Activated naive CD8-positive, alpha-beta T cell treated with anti-CD3 and anti-CD28 coated beads for 36 hours (primary cell): ENCODE data around the gene RHO. TPM values are rescaled to one million over a fixed set of nuclear protein-coding genes. Genes with fewer than 3 reads are reported as not detected.
"Not testable (repeated sequence)": the region's sequence is repeated elsewhere in the genome, so short reads cannot be mapped to it uniquely, and the experiment has no call there.

Source experiments
- DNase-seq: peaks from one replicate; pipeline ENCODE4 v3.0.0; 2021
- H3K27ac Mint-ChIP-seq: one replicate; pipeline ENCODE4 v1.8.0; 2022; ENCODE audit warnings: mild to moderate bottlenecking, moderate library complexity, mixed read lengths
- H3K27me3 Mint-ChIP-seq: one replicate; pipeline ENCODE4 v1.8.0; 2022; ENCODE audit warnings: mild to moderate bottlenecking, mixed read lengths
- H3K36me3 Mint-ChIP-seq: one replicate; pipeline ENCODE4 v1.8.0; 2021; ENCODE audit warnings: mild to moderate bottlenecking, mixed read lengths
- H3K4me1 Mint-ChIP-seq: one replicate; pipeline ENCODE4 v1.8.0; 2021; ENCODE audit warnings: mixed read lengths
- H3K4me3 Mint-ChIP-seq: one replicate; pipeline ENCODE4 v1.8.0; 2022; ENCODE audit warnings: mild to moderate bottlenecking, moderate library complexity, mixed read lengths
- H3K9me3 Mint-ChIP-seq: one replicate; pipeline ENCODE4 v1.8.0; 2022; ENCODE audit warnings: mixed read lengths
- total RNA-seq, 2 experiments: library from RNA; stranded (reverse); gene quantifications; one replicate each; pipeline ENCODE4 v1.2.3, GENCODE V29; 2021

The RHO gene
- total RNA-seq: not detected

DNA sequence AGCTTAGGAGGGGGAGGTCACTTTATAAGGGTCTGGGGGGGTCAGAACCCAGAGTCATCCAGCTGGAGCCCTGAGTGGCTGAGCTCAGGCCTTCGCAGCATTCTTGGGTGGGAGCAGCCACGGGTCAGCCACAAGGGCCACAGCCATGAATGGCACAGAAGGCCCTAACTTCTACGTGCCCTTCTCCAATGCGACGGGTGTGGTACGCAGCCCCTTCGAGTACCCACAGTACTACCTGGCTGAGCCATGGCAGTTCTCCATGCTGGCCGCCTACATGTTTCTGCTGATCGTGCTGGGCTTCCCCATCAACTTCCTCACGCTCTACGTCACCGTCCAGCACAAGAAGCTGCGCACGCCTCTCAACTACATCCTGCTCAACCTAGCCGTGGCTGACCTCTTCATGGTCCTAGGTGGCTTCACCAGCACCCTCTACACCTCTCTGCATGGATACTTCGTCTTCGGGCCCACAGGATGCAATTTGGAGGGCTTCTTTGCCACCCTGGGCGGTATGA lies at the start of gene RHO:
RHO (plus strand) TSS at position 51 of the 512 bp plus-strand sequence; CDS start at position 146, 95 bp downstream.
- H3K4me1 Mint-ChIP-seq: no peaks in the 10 kb centered on the region
- H3K36me3 Mint-ChIP-seq: no peaks in the 10 kb centered on the region
- H3K27ac Mint-ChIP-seq: no peak within 1 kb of the TSS
- no peaks in the 10 kb centered on the region for H3K9me3 Mint-ChIP-seq
- no peaks in the 10 kb centered on the region for H3K27me3 Mint-ChIP-seq
- DNase-seq: no peak
- no peak within 1 kb of the TSS for H3K4me3 Mint-ChIP-seq

DNA sequence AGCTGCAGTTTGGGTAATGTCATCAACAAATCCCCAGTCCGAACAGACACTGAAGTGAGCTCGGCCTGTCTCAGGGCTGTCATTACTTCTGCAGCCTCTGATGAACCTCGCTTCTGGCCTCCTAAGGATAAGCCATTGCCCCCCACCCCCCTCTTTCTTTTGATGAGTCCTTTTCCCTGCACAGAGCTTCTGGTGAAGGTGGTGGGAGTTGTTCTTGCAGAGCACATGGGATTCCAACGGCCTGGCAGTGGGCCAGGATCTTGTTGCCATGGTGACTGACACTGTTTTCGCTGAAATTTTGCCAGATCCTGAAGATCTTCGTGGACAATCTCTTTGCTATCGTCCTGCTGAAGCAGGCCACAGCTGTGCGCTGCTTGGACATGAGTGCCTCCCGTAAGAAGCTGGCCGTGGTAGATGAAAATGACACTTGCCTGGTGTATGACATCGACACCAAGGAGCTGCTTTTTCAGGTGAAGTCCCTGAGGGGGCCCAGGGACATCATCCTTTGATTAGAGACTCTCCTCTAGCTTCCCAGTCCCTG lies 47.1 kb upstream of the RHO start:
- peaks cover 13% of the 10 kb centered on the region for H3K36me3 Mint-ChIP-seq
- H3K4me1 Mint-ChIP-seq, H3K27me3 Mint-ChIP-seq, H3K27ac Mint-ChIP-seq, H3K9me3 Mint-ChIP-seq, H3K4me3 Mint-ChIP-seq, DNase-seq: not testable (repeated sequence)

DNA sequence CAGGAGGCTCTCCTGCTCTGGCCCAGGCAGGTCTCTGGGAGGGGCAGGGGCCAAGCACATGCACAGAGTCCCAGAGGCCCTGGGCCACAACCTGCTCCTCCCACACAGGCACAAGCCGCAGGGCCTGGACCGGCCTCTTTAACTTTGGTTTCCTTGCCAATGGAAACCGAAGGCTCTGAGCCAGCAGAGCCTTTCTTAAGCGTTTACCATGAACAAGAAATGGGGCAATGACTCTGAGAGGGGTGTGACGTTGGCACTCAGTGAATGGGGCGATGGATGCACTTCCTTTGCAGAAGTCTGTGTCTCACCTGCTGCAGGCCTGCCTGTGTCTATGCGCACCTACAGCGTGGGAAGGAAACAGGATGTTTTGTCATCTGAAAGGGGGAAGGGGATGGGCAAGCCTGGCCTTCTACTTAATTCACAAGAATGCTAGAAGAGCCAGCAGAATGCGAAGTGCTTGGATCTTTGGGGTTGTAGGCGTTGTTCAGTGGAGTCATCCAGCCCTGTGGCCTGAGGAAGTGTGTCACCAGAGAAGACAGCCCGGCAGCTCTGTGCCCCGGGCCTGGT lies 46.6 kb upstream of the RHO start:
- DNase-seq: no peak
- Mint-ChIP-seq H3K4me1 (peaks cover 7% of the 10 kb centered on the region), H3K9me3 (no peaks in the 10 kb centered on the region), H3K4me3 (no peak overlapping the region), H3K36me3 (peaks cover 13% of the 10 kb centered on the region), H3K27me3 (no peaks in the 10 kb centered on the region), H3K27ac (peak overlapping the region; percentile 31)

DNA sequence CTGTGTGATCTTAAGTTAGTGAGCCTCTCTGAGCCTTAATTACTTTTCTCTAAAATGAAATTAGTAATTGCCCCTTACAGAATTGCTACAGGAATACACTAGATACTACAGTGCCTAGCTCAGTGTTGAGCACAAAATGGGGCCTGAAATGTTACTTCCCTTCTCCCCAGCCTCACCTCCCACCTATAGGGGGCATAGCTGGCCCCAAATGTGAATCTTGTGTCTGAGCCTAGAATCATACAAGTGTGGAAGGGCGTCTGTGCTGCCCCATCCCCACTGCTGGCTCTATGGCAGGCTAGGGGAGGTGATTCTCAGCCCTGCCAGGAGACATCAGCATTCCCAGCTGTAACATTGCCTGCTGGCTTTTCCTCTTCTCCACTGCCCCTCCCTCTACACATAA lies 45.7 kb upstream of the RHO start:
- peaks cover 7% of the 10 kb centered on the region for H3K4me1 Mint-ChIP-seq
- no peak overlapping the region for H3K4me3 Mint-ChIP-seq
- peaks cover 13% of the 10 kb centered on the region for H3K36me3 Mint-ChIP-seq
- no peak for DNase-seq
- H3K27ac Mint-ChIP-seq: no peak overlapping the region
- no peaks in the 10 kb centered on the region for H3K27me3 Mint-ChIP-seq
- H3K9me3 Mint-ChIP-seq: no peaks in the 10 kb centered on the region

DNA sequence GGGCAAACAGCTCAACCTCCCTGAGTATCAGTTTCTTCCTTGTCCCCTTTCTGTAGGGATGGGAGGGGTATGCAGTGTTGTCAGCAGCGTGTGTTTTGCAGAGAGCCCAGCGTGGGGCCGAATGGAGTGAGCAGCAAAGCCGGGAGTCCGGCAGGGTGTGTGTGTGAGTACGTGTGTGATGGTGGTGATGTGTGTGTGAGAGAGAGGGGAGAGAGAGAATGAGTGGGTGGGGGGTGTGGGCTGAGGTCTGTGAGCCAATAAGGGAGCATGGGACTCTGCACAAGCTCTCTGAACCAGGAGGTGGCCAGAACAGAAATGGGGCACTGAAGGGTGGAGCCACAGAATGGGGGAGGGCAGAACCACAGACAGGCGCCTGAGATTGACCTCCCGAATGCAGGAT lies 44.6 kb upstream of the RHO start:
- no peak for DNase-seq
- Mint-ChIP-seq H3K36me3 (peaks cover 10% of the 10 kb centered on the region), H3K27me3 (no peaks in the 10 kb centered on the region), H3K27ac (no peak overlapping the region), H3K4me3 (no peak overlapping the region), H3K9me3 (no peaks in the 10 kb centered on the region), H3K4me1 (peaks cover 7% of the 10 kb centered on the region)

DNA sequence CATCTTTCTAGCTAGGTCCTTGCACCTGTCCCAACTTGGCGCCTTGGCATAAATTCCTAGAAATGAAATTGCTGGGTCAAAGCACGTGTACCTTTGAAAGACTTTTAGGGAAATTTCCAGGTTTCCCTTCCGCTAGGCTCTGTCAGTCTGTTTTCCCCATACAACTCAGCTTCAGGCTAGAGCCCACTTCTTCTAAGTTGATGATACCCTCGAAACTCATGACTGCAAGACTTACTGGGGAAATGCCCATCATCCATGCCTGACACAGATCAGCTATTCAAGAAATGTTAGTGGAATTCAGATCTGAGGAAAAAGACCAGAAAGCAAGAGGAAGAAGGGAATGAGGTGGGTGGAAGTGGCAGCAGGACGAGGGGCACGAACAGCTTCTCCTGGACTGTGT lies 43.3 kb upstream of the RHO start:
- not testable (repeated sequence) for H3K4me3 Mint-ChIP-seq, H3K27me3 Mint-ChIP-seq, H3K27ac Mint-ChIP-seq, H3K9me3 Mint-ChIP-seq, DNase-seq, H3K4me1 Mint-ChIP-seq
- peaks cover 12% of the 10 kb centered on the region for H3K36me3 Mint-ChIP-seq

DNA sequence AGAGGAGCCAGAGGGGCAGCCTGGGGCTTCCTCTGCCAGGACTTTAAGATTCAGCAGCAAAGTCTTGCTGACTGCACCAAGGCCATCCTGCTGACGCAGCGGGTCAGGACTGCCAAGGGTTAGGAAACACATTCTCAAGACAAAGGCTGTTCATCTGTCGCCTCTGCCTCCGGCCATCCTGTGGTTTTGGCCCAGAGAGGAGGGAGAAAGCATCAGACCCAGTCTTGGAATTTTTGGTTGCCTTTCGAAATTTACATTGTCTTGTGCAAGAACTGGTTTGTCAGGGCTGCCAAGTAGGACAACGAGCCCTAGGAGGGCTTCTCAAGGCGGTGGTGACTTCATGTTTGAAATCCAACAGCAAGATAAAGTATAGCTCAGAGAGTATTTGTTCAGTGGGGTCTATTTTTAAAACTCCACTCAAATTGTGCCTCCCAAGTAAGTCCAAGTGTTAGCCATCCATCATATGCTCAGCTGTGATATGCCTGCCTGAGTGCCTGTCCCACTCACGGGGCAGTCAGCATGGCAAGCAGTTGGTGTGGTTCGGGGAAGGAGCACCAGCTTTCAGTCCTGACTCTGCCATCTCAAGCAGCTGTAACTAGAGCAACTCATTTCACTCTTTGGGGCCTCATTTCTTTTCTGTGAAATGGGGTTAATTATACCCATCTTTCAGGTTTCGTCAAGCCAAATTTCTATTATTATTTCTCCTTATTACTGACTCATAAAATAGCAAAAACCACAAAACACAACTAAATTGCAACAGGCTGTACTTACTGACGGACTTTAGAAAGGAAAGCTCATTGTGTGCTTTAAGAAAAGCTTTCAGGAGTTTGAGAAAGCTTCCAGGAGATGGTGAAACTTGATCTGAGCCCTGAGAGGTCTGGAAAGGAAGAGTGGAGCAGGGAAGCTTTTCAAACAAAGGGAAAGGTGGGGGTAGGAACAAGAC lies 42.4 kb upstream of the RHO start:
- DNase-seq: no peak
- Mint-ChIP-seq H3K36me3 (peaks cover 7% of the 10 kb centered on the region), H3K27ac (no peak overlapping the region), H3K9me3 (no peaks in the 10 kb centered on the region), H3K4me3 (no peak overlapping the region), H3K27me3 (no peaks in the 10 kb centered on the region), H3K4me1 (peaks cover 7% of the 10 kb centered on the region)

DNA sequence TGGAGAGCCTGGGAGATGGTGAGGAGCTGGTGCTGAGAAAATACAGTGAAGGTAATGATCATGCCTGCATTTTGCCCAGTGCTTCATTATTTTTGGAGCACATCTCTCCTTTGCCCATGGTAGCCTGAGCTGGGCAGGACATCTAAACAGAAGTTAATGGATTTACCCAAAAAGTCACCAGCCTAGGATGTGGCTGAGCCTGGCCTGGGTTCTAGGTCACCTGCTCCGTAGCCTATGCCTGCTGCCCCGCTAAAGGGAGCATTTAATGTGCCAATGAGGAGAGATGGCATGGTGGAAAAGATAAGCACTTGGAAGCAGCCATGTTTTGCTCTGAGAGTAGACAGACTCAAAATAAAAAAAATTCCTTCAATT lies 41.8 kb upstream of the RHO start:
- no peaks in the 10 kb centered on the region for H3K27me3 Mint-ChIP-seq
- peaks cover 4% of the 10 kb centered on the region for H3K36me3 Mint-ChIP-seq
- DNase-seq: no peak
- H3K4me1 Mint-ChIP-seq: peaks cover 5% of the 10 kb centered on the region
- H3K27ac Mint-ChIP-seq: no peak overlapping the region
- no peak overlapping the region for H3K4me3 Mint-ChIP-seq
- no peaks in the 10 kb centered on the region for H3K9me3 Mint-ChIP-seq

DNA sequence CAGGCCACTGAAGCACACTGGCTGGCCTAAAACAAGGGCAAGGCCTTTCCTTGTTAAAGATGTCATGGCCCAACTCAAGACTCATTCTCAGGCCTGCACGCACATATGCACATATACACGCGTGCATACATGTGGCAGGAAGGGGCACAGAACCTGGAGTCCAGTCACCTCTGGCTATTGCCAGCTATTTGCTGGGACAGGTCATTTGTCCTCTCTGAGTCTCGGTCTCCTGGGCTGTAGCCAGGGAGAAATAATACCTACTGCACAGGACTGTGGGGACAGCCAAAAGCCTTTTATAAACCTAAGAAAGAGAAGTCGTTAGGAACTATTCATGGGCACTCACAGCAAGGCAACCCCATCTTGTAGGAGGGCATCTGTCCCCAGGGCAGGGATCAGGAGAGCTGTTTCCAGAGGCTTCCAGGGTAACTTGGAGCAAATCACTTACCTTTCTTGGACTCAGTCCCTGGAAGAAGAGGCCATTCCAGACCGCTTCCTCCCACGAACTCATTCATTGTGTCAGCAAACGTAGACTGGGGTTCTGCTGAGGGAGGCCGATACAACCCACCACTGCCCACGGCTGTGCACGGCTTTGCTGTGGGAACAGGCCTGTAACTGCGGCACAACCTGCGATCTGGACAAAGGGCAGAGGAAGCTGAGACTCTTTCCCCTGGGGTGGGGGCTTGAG lies 41.1 kb upstream of the RHO start:
- Mint-ChIP-seq H3K27me3 (no peaks in the 10 kb centered on the region), H3K4me1 (no peaks in the 10 kb centered on the region), H3K9me3 (no peaks in the 10 kb centered on the region), H3K36me3 (peaks cover 4% of the 10 kb centered on the region), H3K4me3 (no peak overlapping the region), H3K27ac (no peak overlapping the region)
- no peak for DNase-seq

DNA sequence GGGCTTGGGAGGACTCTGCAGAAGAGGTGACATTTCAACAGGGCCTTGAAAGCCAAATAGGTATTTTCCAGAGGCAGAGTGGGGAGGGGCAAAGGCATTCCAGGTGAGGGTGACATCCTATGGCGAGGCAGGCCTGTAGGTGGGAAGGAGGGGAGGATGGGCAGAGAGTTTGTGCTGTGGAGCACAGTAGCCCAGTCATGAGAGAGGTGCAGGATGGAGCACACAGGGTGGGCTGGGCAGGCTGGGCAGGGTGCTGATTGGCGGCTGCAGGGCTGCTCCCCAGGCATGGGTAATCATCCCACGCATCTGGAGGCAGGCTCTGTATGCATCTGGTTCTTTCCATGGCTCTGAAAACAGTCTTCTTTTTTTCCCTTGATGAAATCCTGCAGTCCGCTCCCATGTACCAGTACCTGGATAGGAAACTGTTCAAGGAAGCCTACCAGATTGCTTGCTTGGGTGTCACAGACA lies 40.5 kb upstream of the RHO start:
- not testable (repeated sequence) for H3K9me3 Mint-ChIP-seq, H3K27ac Mint-ChIP-seq, DNase-seq, H3K36me3 Mint-ChIP-seq, H3K4me3 Mint-ChIP-seq, H3K27me3 Mint-ChIP-seq, H3K4me1 Mint-ChIP-seq

DNA sequence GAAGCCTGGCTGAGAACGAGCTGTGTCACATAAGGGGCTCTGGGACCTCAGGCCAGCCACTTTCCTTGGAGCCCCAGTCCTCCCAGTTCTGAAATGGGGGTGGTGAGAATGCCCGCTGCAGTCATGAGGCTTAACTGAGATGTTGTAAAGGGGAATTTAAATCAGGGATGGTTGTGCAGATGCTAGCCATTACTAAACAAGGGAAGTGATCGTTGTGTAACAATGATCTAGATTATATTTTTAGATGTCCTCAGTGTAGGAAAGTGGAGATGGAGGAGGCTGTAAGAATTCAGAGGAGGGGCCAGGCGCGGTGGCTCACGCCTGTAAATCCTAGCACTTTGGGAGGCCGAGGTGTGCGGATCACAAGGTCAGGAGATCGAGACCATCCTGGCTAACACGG lies 39.2 kb upstream of the RHO start:
- not testable (repeated sequence) for H3K36me3 Mint-ChIP-seq, H3K9me3 Mint-ChIP-seq, H3K27me3 Mint-ChIP-seq

DNA sequence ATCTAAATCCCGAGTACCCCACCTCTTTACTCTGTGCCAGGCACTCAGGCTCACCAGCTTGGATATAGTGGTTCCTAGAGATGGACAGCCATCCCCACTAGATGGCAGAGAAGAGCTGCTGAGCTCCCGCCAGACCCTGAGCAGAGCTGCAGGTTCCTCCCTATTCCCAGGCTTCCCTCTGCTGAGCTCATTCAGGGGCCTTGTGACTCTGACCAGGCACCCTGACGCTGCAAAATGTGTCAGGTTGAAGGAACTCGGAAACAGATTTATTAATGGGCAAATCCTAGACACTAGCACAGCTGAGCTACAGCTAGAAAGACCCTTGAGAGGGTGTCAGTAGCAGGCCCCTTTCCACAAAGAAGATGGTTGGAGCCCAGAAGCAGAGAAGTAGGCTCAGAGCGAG lies 38.2 kb upstream of the RHO start:
- peaks cover 3% of the 10 kb centered on the region for H3K36me3 Mint-ChIP-seq
- H3K4me1 Mint-ChIP-seq: no peaks in the 10 kb centered on the region
- no peak overlapping the region for H3K27ac Mint-ChIP-seq
- no peaks in the 10 kb centered on the region for H3K9me3 Mint-ChIP-seq
- H3K27me3 Mint-ChIP-seq: no peaks in the 10 kb centered on the region
- DNase-seq: peak; percentile 48
- H3K4me3 Mint-ChIP-seq: no peak overlapping the region

More for the DNA sequence above, 39.2 kb upstream of the RHO start:
- H3K4me3 Mint-ChIP-seq, DNase-seq, H3K27ac Mint-ChIP-seq, H3K4me1 Mint-ChIP-seq: not testable (repeated sequence)

DNA sequence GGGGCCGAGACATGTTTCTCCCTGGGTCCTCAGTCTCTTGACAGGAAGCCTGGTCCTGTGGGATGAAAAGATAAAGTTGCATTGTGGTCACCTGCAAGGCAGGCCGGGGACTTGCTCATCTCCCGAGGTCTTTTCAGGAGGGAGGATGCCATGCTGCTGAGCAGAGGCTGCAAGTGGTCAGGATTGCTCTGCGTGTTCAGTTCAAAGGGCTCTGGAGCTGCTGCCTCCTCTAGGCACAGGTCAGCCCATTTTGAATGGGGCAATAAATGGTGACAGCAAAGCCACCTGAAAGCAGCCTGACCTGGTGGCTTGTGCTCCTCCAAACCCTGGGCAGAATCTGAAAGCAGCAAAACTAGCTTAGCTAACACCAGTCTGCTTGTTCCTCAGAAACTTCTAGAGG lies 37.4 kb upstream of the RHO start:
- not testable (repeated sequence) for H3K27me3 Mint-ChIP-seq, H3K9me3 Mint-ChIP-seq, H3K4me1 Mint-ChIP-seq, DNase-seq, H3K4me3 Mint-ChIP-seq, H3K27ac Mint-ChIP-seq, H3K36me3 Mint-ChIP-seq

DNA sequence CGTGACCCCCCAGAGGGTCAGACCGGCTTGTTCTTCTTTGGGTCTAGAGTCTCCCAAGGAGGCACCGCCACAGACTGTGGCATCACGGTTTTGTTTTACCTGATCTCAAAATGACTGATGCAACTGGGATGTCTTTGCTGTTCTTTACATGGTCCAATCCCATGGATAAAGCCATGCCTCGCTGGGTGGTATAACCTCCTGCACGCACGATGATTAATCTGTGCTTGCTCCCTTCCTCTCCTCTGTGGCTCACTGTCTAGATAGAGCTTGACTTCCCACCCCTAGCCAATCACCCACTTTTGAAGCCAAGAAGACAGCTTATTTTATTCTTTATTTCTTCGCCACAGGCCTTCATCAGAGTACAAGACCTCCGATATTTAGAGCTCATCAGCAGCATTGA lies 36.6 kb upstream of the RHO start:
- no peaks in the 10 kb centered on the region for H3K27me3 Mint-ChIP-seq
- no peaks in the 10 kb centered on the region for H3K4me1 Mint-ChIP-seq
- H3K27ac Mint-ChIP-seq: no peak overlapping the region
- DNase-seq: no peak
- no peak overlapping the region for H3K4me3 Mint-ChIP-seq
- no peaks in the 10 kb centered on the region for H3K9me3 Mint-ChIP-seq
- H3K36me3 Mint-ChIP-seq: peaks cover 4% of the 10 kb centered on the region

DNA sequence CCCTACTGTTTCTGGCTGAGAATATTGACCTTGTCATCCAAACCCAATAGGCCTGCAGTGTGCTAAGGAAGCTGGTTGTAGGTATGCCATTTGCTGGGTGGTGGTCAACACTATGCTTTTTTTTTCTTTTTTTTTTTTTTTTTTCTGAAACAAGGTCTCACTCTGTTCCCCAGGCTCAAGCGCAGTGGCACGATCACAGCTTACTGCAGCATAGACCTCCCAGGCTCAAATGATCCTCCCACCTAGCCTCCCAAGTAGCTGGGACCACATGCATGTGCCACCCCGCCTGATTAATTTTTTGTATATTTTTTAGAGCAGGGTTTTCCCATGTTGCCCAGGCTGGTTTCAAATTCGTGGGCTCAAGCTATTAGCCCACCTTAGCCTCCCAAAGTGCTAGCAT lies 35.7 kb upstream of the RHO start:
- peaks cover 4% of the 10 kb centered on the region for H3K36me3 Mint-ChIP-seq
- H3K27ac Mint-ChIP-seq: no peak overlapping the region
- no peak for DNase-seq
- H3K27me3 Mint-ChIP-seq: no peaks in the 10 kb centered on the region
- H3K4me1 Mint-ChIP-seq: no peaks in the 10 kb centered on the region
- H3K4me3 Mint-ChIP-seq: no peak overlapping the region
- H3K9me3 Mint-ChIP-seq: no peaks in the 10 kb centered on the region
